DMS53 treated with DMSO at 0.1 percent for 48 hours (cell line): ENCODE results near the gene DLST.

Experiments used
- DNase-seq: peaks from one replicate; lab custom pipeline; 2025; ENCODE audit not compliant: unreplicated experiment; lab: John Stamatoyannopoulos, UW

DLST gene

GRCh38 chr14:74896400-74896799 is 14.7 kb downstream of the DLST start:
- no peak for DNase-seq

GRCh38 chr14:74897642-74898041 is 15.9 kb downstream of the DLST start:
- no peak for DNase-seq

GRCh38 chr14:74898083-74898482 is 16.4 kb downstream of the DLST start:
- no peak for DNase-seq

- no peak for DNase-seq
Observed at GRCh38 chr14:74898694-74899093, 17.0 kb downstream of the DLST start.

GRCh38 chr14:74902941-74903705 is 21.4 kb downstream of the DLST start:
- DNase-seq, result no peak

GRCh38 chr14:74904635-74905503 is 23.2 kb downstream of the DLST start:
- DNase-seq, result no peak

GRCh38 chr14:74905595-74906142 is 24.0 kb downstream of the DLST start:
- DNase-seq, result no peak

GRCh38 chr14:74906925-74907521 is 25.3 kb downstream of the DLST start:
- DNase-seq, result no peak

- DNase-seq, result no peak
Observed at GRCh38 chr14:74907744-74908143, 26.0 kb downstream of the DLST start.

- DNase-seq, result no peak
Observed at GRCh38 chr14:74908861-74909341, 27.2 kb downstream of the DLST start.

- no peak for DNase-seq
Observed at GRCh38 chr14:74909501-74909900, 27.8 kb downstream of the DLST start.

- DNase-seq, result no peak
Observed at GRCh38 chr14:74909911-74910310, 28.2 kb downstream of the DLST start.

- DNase-seq, result no peak
Observed at GRCh38 chr14:74910556-74910955, 28.8 kb downstream of the DLST start.

- DNase-seq, result no peak
Observed at GRCh38 chr14:74911221-74911620, 29.5 kb downstream of the DLST start.

GRCh38 chr14:74911704-74912103 is 30.0 kb downstream of the DLST start:
- no peak for DNase-seq

- DNase-seq, result no peak
Observed at GRCh38 chr14:74912111-74912510, 30.4 kb downstream of the DLST start.

- DNase-seq, result no peak
Observed at GRCh38 chr14:74912801-74913200, 31.1 kb downstream of the DLST start.

- DNase-seq, result no peak
Observed at GRCh38 chr14:74913393-74913910, 31.7 kb downstream of the DLST start.

- peak; percentile 9 for DNase-seq
Observed at GRCh38 chr14:74913986-74914573, 32.4 kb downstream of the DLST start.

- no peak for DNase-seq
Observed at GRCh38 chr14:74915426-74915825, 33.7 kb downstream of the DLST start.

- DNase-seq, result no peak
Observed at GRCh38 chr14:74915826-74916225, 34.1 kb downstream of the DLST start.
